ENCODE data around the gene PCDHGA1. TPM values are rescaled to one million over a fixed set of nuclear protein-coding genes. Genes with fewer than 3 reads are reported as not detected.

PCDHGA1 gene
- polyA plus RNA-seq, 1 donor from 2014 or later, result 0.19 TPM

GRCh38 chr5:141534492-141535213 lies 204.3 kb downstream of the PCDHGA1 start:
- Histone ChIP-seq H3K79me2 (replicated peaks; ENCODE audit: insufficient read depth, low read length) (no peaks in the 10 kb centered on the region), H3K27me3 (ENCODE audit: insufficient read depth, low read depth, low read length) (no peaks in the 10 kb centered on the region), H3K9me3 (ENCODE audit: low read length) (no peaks in the 10 kb centered on the region), H2AFZ (ENCODE audit: low read depth, low read length) (no peak overlapping the region), H3K9ac (ENCODE audit: low read length) (no peak overlapping the region), H3K4me2 (ENCODE audit: low read length) (no peak overlapping the region), H3K27ac (ENCODE audit: low read length) (no peak overlapping the region), H3K9me2 (ENCODE audit: insufficient read depth, low read length) (no peaks in the 10 kb centered on the region), H4K20me1 (ENCODE audit: insufficient read depth) (no peaks in the 10 kb centered on the region), H3F3A (ENCODE audit: insufficient read depth, low read length, poor library complexity, severe bottlenecking) (no peaks in the 10 kb centered on the region), H3K36me3 (ENCODE audit: insufficient read depth, low read length) (no peaks in the 10 kb centered on the region), H3K4me3 (ENCODE audit: low read length) (no peak overlapping the region)
- no peak for TF ChIP-seq EZH2 (IDR thresholded peaks at IDR 0.05; ENCODE audit: borderline replicate concordance, insufficient read depth, low read length, poor library complexity, severe bottlenecking)
- TF ChIP-seq REST (IDR thresholded peaks at IDR 0.05; ENCODE audit: borderline replicate concordance), result no peak
- TF ChIP-seq MXI1 (conservative IDR thresholded peaks at IDR 0.05; ENCODE audit: poor library complexity, severe bottlenecking), result no peak
- TF ChIP-seq EP300 (conservative IDR thresholded peaks at IDR 0.05; ENCODE audit: poor library complexity, severe bottlenecking), result no peak
- no peak for TF ChIP-seq RAD21 (conservative IDR thresholded peaks at IDR 0.05)
- no peak for TF ChIP-seq POLR2AphosphoS5 (IDR thresholded peaks at IDR 0.05)
- no peak for TF ChIP-seq SMC3 (conservative IDR thresholded peaks at IDR 0.05; ENCODE audit: poor library complexity)
- TF ChIP-seq CTCF (IDR thresholded peaks at IDR 0.05; ENCODE audit: poor library complexity, severe bottlenecking), result no peak
- no peak for TF ChIP-seq TAF1 (IDR thresholded peaks at IDR 0.05; ENCODE audit: low read depth)

- Histone ChIP-seq H3K27ac (ENCODE audit: low read length) (no peak overlapping the region), H3K79me2 (replicated peaks; ENCODE audit: insufficient read depth, low read length) (no peaks in the 10 kb centered on the region), H3K4me3 (ENCODE audit: low read length) (no peak overlapping the region), H3K4me2 (ENCODE audit: low read length) (no peak overlapping the region), H3K36me3 (ENCODE audit: insufficient read depth, low read length) (peaks cover 6% of the 10 kb centered on the region), H3K9ac (ENCODE audit: low read length) (no peak overlapping the region), H3F3A (ENCODE audit: insufficient read depth, low read length, poor library complexity, severe bottlenecking) (no peaks in the 10 kb centered on the region), H2AFZ (ENCODE audit: low read depth, low read length) (no peak overlapping the region), H3K9me2 (ENCODE audit: insufficient read depth, low read length) (no peaks in the 10 kb centered on the region), H4K20me1 (ENCODE audit: insufficient read depth) (no peaks in the 10 kb centered on the region), H3K9me3 (ENCODE audit: low read length) (no peaks in the 10 kb centered on the region), H3K27me3 (ENCODE audit: insufficient read depth, low read depth, low read length) (no peaks in the 10 kb centered on the region)
- TF ChIP-seq EP300 (conservative IDR thresholded peaks at IDR 0.05; ENCODE audit: poor library complexity, severe bottlenecking) (no peak), RAD21 (conservative IDR thresholded peaks at IDR 0.05) (no peak), TAF1 (IDR thresholded peaks at IDR 0.05; ENCODE audit: low read depth) (no peak), REST (IDR thresholded peaks at IDR 0.05; ENCODE audit: borderline replicate concordance) (no peak), SMC3 (conservative IDR thresholded peaks at IDR 0.05; ENCODE audit: poor library complexity) (no peak), EZH2 (IDR thresholded peaks at IDR 0.05; ENCODE audit: borderline replicate concordance, insufficient read depth, low read length, poor library complexity, severe bottlenecking) (no peak), CTCF (IDR thresholded peaks at IDR 0.05; ENCODE audit: poor library complexity, severe bottlenecking) (no peak), POLR2AphosphoS5 (IDR thresholded peaks at IDR 0.05) (no peak), MXI1 (conservative IDR thresholded peaks at IDR 0.05; ENCODE audit: poor library complexity, severe bottlenecking) (no peak)
These were observed 212.7 kb downstream of the PCDHGA1 start for GRCh38 chr5:141543053-141543452.
